DMS 273 (cell line): ENCODE results near the gene IZUMO2.
"Not testable (repeated sequence)": the region's sequence is repeated elsewhere in the genome, so short reads cannot be mapped to it uniquely, and the experiment has no call there.

Experiments
- DNase-seq: peaks from one replicate; lab custom pipeline; 2025; ENCODE audit not compliant: unreplicated experiment; lab: John Stamatoyannopoulos, UW

The IZUMO2 gene

DNA sequence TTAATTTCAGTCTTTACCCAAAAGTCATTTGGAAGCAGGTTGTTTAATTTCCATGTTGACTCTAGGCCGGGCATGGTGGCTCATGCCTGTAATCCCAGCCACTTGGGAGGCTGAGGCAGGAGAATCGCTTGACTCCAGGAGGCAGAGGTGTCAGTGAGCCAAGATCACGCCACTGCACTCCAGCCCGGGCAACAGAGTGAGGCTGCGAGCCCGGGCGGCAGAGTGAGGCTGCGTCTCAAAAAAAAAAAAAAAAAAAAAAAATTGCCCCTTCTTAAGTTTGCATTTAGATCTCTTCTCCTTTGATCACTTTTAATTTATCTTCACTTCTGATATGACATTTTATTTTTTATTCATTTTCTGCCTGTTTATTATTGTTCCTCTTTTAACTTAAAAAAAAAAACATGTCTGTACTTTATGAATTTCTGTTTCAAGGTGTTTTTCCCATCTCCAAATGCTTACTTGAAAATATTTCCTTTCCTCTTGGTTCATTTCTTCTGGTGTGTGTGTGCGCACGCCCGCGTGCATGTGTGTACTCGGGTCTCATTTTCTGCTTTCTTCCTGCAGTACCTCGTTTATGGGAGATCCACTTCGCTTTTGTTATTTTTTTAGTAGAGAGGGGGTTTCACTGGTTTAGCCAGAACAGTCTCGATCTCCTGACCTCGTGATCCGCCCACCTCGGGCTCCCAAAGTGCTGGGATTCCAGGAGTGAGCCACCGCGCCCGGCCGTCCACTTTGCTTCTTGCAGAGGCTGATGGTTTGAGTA lies 26.3 kb downstream of the IZUMO2 start:
- not testable (repeated sequence) for DNase-seq

DNA sequence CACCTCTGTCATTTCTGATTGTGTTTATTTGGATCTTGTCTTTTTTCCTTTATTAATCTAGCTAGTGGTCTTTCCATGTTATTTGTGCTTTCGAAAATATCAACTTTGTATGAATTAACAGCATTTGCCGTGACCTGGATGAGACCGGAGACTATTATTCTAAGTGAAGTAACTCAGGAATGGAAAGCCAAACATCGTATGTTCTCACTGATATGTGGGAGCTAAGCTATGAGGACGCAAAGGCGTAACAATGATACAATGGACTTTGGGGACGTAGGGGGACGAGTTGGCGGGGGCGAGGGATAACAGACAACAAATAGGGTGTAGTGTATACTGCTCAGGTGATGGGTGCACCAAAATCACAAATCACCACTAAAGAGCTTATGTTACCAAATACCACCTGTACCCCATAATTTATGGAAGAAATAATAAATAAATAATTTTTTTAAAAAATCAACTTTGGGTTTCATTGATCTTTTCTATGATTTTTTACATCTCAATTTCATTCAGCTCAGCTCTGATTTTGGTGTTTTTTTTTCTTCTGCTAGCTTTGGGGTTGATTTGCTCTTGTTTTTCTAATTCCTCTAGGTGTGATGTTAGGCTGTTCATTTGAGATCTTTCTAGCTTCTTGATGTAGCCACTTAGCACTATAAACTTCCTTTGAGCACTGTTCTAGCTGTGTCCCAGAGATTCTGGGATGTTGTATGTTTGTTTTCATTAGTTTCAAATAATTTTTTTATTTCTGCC lies 27.1 kb downstream of the IZUMO2 start:
- DNase-seq: not testable (repeated sequence)

DNA sequence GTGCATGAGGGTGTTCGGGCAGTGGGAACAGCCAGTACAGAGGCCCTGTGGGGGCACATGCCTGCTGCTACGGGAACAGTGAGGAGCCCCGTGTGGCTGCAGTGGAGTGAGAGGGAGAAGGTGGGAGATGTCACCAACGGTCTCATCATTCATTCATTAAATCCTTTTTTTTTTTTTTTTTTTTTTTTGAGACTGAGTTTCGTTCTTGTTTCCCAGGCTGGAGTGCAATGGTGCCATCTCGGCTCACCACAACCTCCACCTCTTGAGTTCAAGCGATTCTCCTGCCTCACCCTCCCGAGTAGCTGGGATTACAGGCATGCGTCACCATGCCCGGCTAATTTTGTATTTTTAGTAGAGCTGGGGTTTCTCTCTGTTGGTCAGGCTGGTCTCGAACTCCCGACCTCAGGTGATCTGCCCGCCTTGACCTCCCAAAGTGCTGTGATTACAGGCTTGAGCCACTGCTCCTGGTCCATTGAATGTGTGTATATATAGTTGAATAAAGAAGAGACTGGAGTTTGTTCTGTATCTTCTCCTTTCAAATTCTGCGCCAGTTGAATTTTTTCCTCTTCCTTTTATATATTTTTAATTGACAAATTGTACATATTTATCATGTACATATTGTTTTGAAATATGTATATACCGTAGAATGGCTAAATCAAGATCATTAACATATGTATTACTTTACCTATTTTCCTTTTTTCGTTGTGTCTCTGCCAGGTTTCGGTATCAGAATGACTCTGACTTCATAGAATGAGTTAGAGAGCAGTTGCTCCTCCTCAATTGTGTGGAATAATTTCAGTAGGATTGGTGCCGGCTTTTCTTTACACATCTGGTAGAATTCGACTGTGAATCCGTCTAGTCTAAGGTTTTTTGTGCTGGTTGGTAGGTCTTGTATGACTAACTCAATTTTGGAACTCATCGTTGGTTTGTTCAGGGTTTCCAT lies 28.0 kb downstream of the IZUMO2 start:
- not testable (repeated sequence) for DNase-seq

DNA sequence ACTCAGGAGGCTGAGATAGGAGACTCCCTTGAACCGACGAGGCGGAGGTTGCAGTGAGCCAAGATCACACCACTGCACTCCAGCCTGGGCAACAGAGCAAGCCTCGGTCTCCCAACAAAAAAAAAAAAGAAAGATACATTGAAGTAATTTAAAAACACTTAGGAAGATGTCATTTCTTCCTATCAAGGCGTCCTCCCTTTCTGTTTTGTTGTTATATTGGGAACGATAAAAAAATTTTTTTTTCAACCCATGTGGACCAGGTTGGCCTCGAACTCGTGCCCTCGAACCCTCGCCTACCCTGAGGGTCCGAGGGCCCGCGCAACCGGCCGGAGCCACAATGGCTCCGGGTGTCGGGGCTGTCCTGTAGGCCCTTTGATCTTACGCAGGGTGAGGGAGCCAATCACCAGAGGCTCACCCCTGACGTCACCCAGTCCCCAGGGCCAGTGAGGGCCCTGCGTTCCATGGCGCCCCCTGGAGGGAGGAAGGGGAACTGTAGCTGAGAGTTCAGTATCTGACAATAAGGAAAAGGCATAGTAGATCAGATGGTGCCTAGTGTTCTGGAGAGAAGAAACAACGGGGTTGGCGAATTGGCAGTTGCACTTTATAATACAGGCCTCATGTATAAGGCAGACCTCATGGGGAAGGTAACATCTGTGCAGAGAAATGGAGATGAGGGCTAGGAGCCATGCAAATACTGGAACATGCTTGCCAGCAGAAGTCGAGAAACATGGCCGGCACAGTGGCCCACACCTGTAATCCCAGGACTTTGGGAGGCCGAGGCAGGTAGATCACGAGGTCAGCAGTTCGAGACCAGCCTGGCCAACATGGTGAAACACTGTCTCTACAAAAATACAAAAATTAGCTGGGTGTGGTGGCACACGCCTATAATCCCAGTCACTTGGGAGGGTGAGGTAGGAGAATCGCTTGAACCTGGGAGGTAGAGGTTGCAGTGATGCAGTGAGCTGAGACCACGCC lies 29.3 kb downstream of the IZUMO2 start:
- DNase-seq: not testable (repeated sequence)

DNA sequence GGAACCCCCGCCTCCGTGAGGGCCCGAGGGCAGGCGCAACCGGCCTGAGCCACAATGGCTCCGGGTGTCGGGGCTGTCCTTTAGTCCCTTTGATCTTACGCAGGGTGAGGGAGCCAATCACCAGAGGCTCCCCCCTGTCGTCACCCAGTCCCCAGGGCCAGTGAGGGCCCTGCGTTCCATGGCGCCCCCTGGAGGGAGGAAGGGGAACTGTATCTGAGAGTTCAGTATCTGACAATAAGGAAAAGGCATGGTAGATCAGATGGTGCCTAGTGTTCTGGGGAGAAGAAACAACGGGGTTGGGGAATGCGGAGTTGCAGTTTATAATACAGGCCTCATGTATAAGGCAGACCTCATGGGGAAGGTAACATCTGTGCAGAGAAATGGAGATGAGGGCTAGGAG lies 59.1 kb downstream of the IZUMO2 start:
- not testable (repeated sequence) for DNase-seq

DNA sequence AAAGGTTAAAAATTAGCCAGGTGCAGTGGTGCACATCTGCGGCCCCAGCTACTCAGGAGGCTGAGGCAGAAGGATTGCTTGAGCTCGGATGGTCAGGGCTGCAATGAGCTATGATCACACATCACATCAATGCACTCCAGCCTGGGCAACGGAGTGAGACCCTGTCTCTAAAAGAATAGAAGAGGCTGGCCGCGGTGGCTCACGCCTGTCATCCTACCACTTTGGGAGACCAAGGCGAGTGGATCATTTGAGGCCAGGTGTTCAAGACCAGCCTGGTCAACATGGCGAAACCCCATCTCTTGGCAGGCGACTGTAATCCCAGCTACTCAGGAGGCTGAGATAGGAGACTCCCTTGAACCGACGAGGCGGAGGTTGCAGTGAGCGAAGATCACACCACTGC lies 59.7 kb downstream of the IZUMO2 start:
- not testable (repeated sequence) for DNase-seq
